ENCODE measurements around the gene AFG1L.
"Not testable (repeated sequence)": the region's sequence is repeated elsewhere in the genome, so short reads cannot be mapped to it uniquely, and the experiment has no call there.

Gene AFG1L

GRCh38 chr6:108355120-108355519 is 60.3 kb downstream of the AFG1L start:
- no peak for DNase-seq

GRCh38 chr6:108355890-108356289 is 61.0 kb downstream of the AFG1L start:
- DNase-seq = no peak

- no peak for DNase-seq
These were observed 65.3 kb downstream of the AFG1L start for GRCh38 chr6:108359901-108360882.

GRCh38 chr6:108360919-108361311 is 66.1 kb downstream of the AFG1L start:
- no peak for DNase-seq

GRCh38 chr6:108361312-108361932 is 66.6 kb downstream of the AFG1L start:
- no peak for DNase-seq

GRCh38 chr6:108362455-108362854 is 67.6 kb downstream of the AFG1L start:
- no peak for DNase-seq

- no peak for DNase-seq
These were observed 68.3 kb downstream of the AFG1L start for GRCh38 chr6:108363113-108363512.

- DNase-seq = no peak
These were observed 69.0 kb downstream of the AFG1L start for GRCh38 chr6:108363889-108364313.

- DNase-seq = no peak
These were observed 69.6 kb downstream of the AFG1L start for GRCh38 chr6:108364470-108364869.

- DNase-seq = no peak
These were observed 70.6 kb downstream of the AFG1L start for GRCh38 chr6:108365478-108365877.

- no peak for DNase-seq
These were observed 71.4 kb downstream of the AFG1L start for GRCh38 chr6:108366236-108366635.

- DNase-seq = no peak
These were observed 73.7 kb downstream of the AFG1L start for GRCh38 chr6:108368431-108369030.

GRCh38 chr6:108380876-108381275 is 86.0 kb downstream of the AFG1L start:
- no peak for DNase-seq

GRCh38 chr6:108383981-108384380 is 89.1 kb downstream of the AFG1L start:
- DNase-seq = no peak

- not testable (repeated sequence) for DNase-seq
These were observed 94.3 kb downstream of the AFG1L start for GRCh38 chr6:108389190-108389589.

GRCh38 chr6:108395297-108395696 is 100.4 kb downstream of the AFG1L start:
- no peak for DNase-seq

GRCh38 chr6:108403236-108403635 is 108.4 kb downstream of the AFG1L start:
- DNase-seq = no peak

- DNase-seq = no peak
These were observed 112.1 kb downstream of the AFG1L start for GRCh38 chr6:108406943-108407342.

GRCh38 chr6:108407904-108408827 is 113.3 kb downstream of the AFG1L start:
- DNase-seq = no peak

- DNase-seq = no peak
These were observed 114.0 kb downstream of the AFG1L start for GRCh38 chr6:108408861-108409260.

- not testable (repeated sequence) for DNase-seq
These were observed 121.4 kb downstream of the AFG1L start for GRCh38 chr6:108416047-108416833.

GRCh38 chr6:108417027-108417426 is 122.2 kb downstream of the AFG1L start:
- DNase-seq = no peak

All from stimulated activated CD4-positive, alpha-beta T cell treated with anti-CD3 and anti-CD28 coated beads, Interleukin-12 subunit alpha, Interleukin-12 subunit beta, amount 100 ng/mL, for 4 hours (primary cell).